Heart right ventricle (tissue), 16 donors: ENCODE data around the gene G6PD. TPM values are rescaled to one million over a fixed set of nuclear protein-coding genes. Genes with fewer than 3 reads are reported as not detected.

ENCODE experiments used
- ATAC-seq, 8 donors: fragments of 200-7000 bp; cut with Tn5 transposase; one replicate each; pipeline ENCODE4 v1.9.1; 2020; ENCODE audit warnings: mild to moderate bottlenecking in 8 of 8, moderate library complexity in 8 of 8, moderate number of reproducible peaks in 1 of 8
- DNase-seq, 2 donors: peaks; one replicate each; pipeline ENCODE4 v3.0.0-alpha.2; 2020
- H3K27ac ChIP-seq, 10 donors: fragments of 200-600 bp; sonication (generic) in 2 of 10; one replicate each; pipeline versions ENCODE4 v1.5.0 to v1.8.0; 2020 to 2022; ENCODE audit warnings: mild to moderate bottlenecking in 3 of 10
- H3K27me3 ChIP-seq, 7 donors: fragments of 200-600 bp; one replicate each; pipeline ENCODE4 v1.8.0; 2021 to 2022; ENCODE audit warnings: mild to moderate bottlenecking in 2 of 7
- H3K36me3 ChIP-seq, 9 donors: fragments of 200-600 bp; sonication (generic) in 1 of 9; one replicate each; pipeline versions ENCODE4 v1.5.0 to v1.8.0; 2020 to 2022; ENCODE audit warnings: mild to moderate bottlenecking in 2 of 9
- H3K4me1 ChIP-seq, 9 donors: fragments of 200-600 bp; sonication (generic) in 1 of 9; one replicate each; pipeline versions ENCODE4 v1.5.0 to v1.8.0; 2020 to 2022; ENCODE audit warnings: mild to moderate bottlenecking in 4 of 9
- H3K4me3 ChIP-seq, 10 donors: fragments of 200-600 bp; sonication (generic) in 2 of 10; one replicate each; pipeline versions ENCODE4 v1.5.0 to v1.8.0; 2020 to 2022; ENCODE audit warnings: mild to moderate bottlenecking in 7 of 10, moderate library complexity in 2 of 10
- H3K9me3 ChIP-seq, 11 donors: fragments of 200-600 bp in 10 of 11; sonication (generic) in 2 of 11; one replicate each; pipeline versions ENCODE4 v1.5.0 to v1.8.0; 2013 to 2022; ENCODE audit warnings: mild to moderate bottlenecking in 2 of 11, control low read depth in 1 of 11, moderate library complexity in 1 of 11
- WGBS, 2 donors: extraction: QIAGEN DNeasy Blood & Tissue Kit; methylation state at CpG; one replicate each; pipeline ENCODE4 v1.1.7; 2013; ENCODE audit warnings: inconsistent platforms in 1 of 2; 5-methylcytosine and 5-hydroxymethylcytosine counted together
- intact Hi-C, 10 donors: fragments of 100-400 bp; cut with DNase I; formaldehyde crosslinking; loops; one replicate each; pipeline versions ENCODE4 v1.11.1 to v1.14.2; 2022
- polyA plus RNA-seq, 2 donors: library from polyadenylated mRNA; stranded (reverse); fragments of 200-250 nt; gene quantifications; one replicate each; pipeline ENCODE4 v1.2.3, GENCODE V29; 2013
- total RNA-seq, 10 donors: library from RNA; stranded (reverse); fragmentation: NEBNext Ultra II Directional in 3 of 10; extraction: Animal tissue kit (Norgen Biotek cat#: 25700) in 3 of 10; gene quantifications; one replicate each; pipeline versions ENCODE4 v1.2.1 to v1.2.4, GENCODE V29; 2021 to 2023
- TF ChIP-seq, protein P1 (sequence below), 9 donors: fragments of 200-600 bp; sonication (generic) in 2 of 9; IDR thresholded peaks; one replicate each; pipeline versions ENCODE4 v1.5.0 to v1.8.0; 2021 to 2022; ENCODE audit warnings: antibody characterized with exemption in 9 of 9, mild to moderate bottlenecking in 5 of 9, moderate library complexity in 1 of 9
- donor health status: Arrhythmogenic right ventricular cardiomyopathy.
- donor health status: ischemic (EF 13 %, LVEDD 7.1; RV severe dilation, severe dysfunction).
- donor health status: healthy with polysubstance abuse.
- donor health status: DM: no; HTN: yes; CAD: no.
- donor health status: DM: no; HTN: no; CAD: no.
- donor health status: ischemic (EF 25% LVEDD 6.9; RV normal size, moderate dysfunction).
- donor health status: ischemic (EF 25% LVEDD 5.7; RV mildly dilated, moderate dysfunction).
- donor health status: healthy.
- donor health status: DM: yes; HTN: yes; CAD: no.
- donor health status: Ischemic cardiomyopathy.
- donor health status: ischemic (EF 35%, LVEDD 5.7; RV mildly dilated, moderate dysfunction).
- donor health status: nonischemic (EF 11% LVEDD 7.7; RV severe dilation, severe dysfunction).
- donor health status: DM: yes; HTN: yes; CAD: no.
- donor health status: PGD.
- donor health status: ischemic (EF 29% LVEDD 5.4; RV normal size, mild dysfunction).
- donor health status: nonischemic (EF 23%, LVEDD 6.1; RV moderate dilation, normal function).

Gene G6PD
- total and polyA plus RNA-seq, 12 donors = 5.0 to 20.9 (median 9.7) TPM

GRCh38 chrX:154545673-154546274 is 872 bp downstream of the G6PD start:
- Histone ChIP-seq H3K4me3 (peak overlapping the region in 8 of 10 donors; percentile 58 to 85 (median 76)), H3K27me3 (no peaks in the 10 kb centered on the region), H3K9me3 (peaks cover 0 to 9% (median 0%) of the 10 kb centered on the region in 11 donors), H3K27ac (peak overlapping the region in 2 of 10 donors; percentile 92 to 94), H3K4me1 (peaks cover 0 to 72% (median 24%) of the 10 kb centered on the region in 9 donors), H3K36me3 (peaks cover 0 to 16% (median 0%) of the 10 kb centered on the region in 9 donors)
- 90 to 98% methylated on average over 14 to 17 of the region's 17 CpGs for WGBS, 2 donors
- ATAC-seq (no peak), DNase-seq (no peak)
- TF ChIP-seq, protein P1, sequence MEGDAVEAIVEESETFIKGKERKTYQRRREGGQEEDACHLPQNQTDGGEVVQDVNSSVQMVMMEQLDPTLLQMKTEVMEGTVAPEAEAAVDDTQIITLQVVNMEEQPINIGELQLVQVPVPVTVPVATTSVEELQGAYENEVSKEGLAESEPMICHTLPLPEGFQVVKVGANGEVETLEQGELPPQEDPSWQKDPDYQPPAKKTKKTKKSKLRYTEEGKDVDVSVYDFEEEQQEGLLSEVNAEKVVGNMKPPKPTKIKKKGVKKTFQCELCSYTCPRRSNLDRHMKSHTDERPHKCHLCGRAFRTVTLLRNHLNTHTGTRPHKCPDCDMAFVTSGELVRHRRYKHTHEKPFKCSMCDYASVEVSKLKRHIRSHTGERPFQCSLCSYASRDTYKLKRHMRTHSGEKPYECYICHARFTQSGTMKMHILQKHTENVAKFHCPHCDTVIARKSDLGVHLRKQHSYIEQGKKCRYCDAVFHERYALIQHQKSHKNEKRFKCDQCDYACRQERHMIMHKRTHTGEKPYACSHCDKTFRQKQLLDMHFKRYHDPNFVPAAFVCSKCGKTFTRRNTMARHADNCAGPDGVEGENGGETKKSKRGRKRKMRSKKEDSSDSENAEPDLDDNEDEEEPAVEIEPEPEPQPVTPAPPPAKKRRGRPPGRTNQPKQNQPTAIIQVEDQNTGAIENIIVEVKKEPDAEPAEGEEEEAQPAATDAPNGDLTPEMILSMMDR (IDR thresholded peaks at IDR 0.05) = no peak
- intact Hi-C loops = no loop called here

- H3K9me3 ChIP-seq = peaks cover 0 to 9% (median 0%) of the 10 kb centered on the region in 11 donors
- peaks cover 0 to 55% (median 15%) of the 10 kb centered on the region in 9 donors for H3K4me1 ChIP-seq
- no peak for DNase-seq
- TF ChIP-seq, protein P1 (IDR thresholded peaks at IDR 0.05) = no peak
- H3K36me3 ChIP-seq = peaks cover 0 to 17% (median 0%) of the 10 kb centered on the region in 9 donors
- 76 to 95% methylated on average over 16 to 20 of the region's 20 CpGs for WGBS, 2 donors
- no peak for ATAC-seq
- H3K4me3 ChIP-seq = peak overlapping the region in 1 of 10 donors; percentile 28
- intact Hi-C loops = no loop called here
- H3K27ac ChIP-seq = peak overlapping the region in 8 of 10 donors; percentile 22 to 90 (median 70)
- H3K27me3 ChIP-seq = no peaks in the 10 kb centered on the region
Measured at GRCh38 chrX:154542723-154543424, 3.8 kb downstream of the G6PD start.

GRCh38 chrX:154541896-154542722 is 4.5 kb downstream of the G6PD start:
- H3K27me3 ChIP-seq = no peaks in the 10 kb centered on the region
- WGBS, 2 donors = 39 to 56% methylated on average over 12 of the region's 12 CpGs

More at GRCh38 chrX:154541896-154542722, 4.5 kb downstream of the G6PD start:
- H3K27ac ChIP-seq = peak overlapping the region in 9 of 10 donors; percentile 34 to 90 (median 69)
- ATAC-seq = peak; percentile 26 to 73 (median 61)
- intact Hi-C loops = no loop called here
- peaks cover 0 to 17% (median 0%) of the 10 kb centered on the region in 9 donors for H3K36me3 ChIP-seq
- H3K4me3 ChIP-seq = peak overlapping the region in 1 of 10 donors; percentile 28
- H3K9me3 ChIP-seq = peaks cover 0 to 3% (median 0%) of the 10 kb centered on the region in 11 donors
- H3K4me1 ChIP-seq = peaks cover 0 to 55% (median 15%) of the 10 kb centered on the region in 9 donors
- TF ChIP-seq, protein P1 (IDR thresholded peaks at IDR 0.05) = no peak
- peak; percentile 62 to 69 for DNase-seq
